ENCODE data around the gene AGPAT3. TPM values are rescaled to one million over a fixed set of nuclear protein-coding genes. Genes with fewer than 3 reads are reported as not detected.

AGPAT3 gene
- total and polyA plus RNA-seq, 10 of the 15 experiments (the other 5 are each of a cell fraction or from before 2014, with no cell fraction given): 1.2 to 110 (median 30.8) TPM

DNA sequence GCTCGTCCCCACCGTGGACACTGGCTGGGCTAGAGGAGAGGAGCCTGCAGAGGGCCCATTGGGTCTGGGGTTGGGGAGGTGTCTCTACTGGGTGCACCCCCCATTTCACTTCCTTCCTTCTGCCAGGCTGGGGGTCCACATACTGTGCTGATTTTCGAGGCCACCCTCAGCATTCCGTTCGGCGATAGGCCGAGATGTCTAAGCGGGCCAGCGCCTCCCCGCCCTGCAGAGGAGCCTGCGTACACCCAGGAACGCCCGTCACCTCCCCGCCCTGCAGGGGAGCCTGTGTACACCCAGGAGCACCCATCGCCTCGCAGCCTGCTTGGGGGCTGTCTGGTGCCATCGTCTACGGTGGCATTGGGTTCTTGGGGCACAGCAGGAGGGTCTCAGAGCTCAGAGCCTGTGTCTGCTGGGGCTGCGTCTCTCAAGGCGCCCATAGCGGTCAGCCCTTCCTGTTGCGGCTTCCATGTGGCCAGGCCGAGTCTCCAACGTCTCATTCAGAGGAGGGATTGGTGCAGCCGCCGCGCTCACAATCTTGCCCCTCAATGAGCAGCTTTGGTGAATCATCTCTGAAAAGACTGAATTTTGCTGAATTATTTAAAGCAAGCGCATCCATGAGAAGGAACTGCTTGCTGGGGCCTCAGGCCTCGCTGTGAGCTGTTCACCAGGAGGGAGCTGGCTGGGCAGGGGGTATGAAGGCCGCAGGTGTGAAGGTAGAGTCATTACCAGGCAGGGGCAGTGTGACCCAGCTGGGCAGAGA, 30.7 kb upstream of the AGPAT3 start:
- ChIA-PET CTCF (no interaction called here), SMC1A (ENCODE audit: uncharacterized antibody, unreplicated experiment) (no interaction called here), RAD21 (ENCODE audit: unreplicated experiment) (interaction anchor here (0.9 kb wide), 1 partner anchor 29 kb away, joined by 3 read pairs; no protein-coding TSS in a partner anchor), POLR2A (interaction anchor here (1.0 kb wide), 1 partner anchor 16 kb away, joined by 3 read pairs; no protein-coding TSS in a partner anchor)
- 50% methylated on average over 30 of the region's 30 CpGs for WGBS (ENCODE audit: insufficient coverage, insufficient replicate concordance, low lambda C conversion rate, missing lambda C conversion rate)
- H3K27ac ChIP-seq (ENCODE audit: control insufficient read depth, insufficient read depth): no peak overlapping the region
- DNase-seq (ENCODE audit: low read depth, low spot score): no peak
- no peaks in the 10 kb centered on the region; the same call in 1 of the 3 replicates for H3K9me3 ChIP-seq (replicated peaks; ENCODE audit: control insufficient read depth, insufficient read depth, low read length)
- no peaks in the 10 kb centered on the region for H3K36me3 ChIP-seq (ENCODE audit: control insufficient read depth in 2 of 2, insufficient read depth in 2 of 2, low read length in 1 of 2)
- H3K4me3 ChIP-seq: no peak overlapping the region
- BruUV-seq (replicated peaks): no TSS peak
- no peak overlapping the region for H3K9ac ChIP-seq (ENCODE audit: control insufficient read depth, insufficient read depth, low read length)
- in situ Hi-C loops (cut with MboI): no loop called here
- H2AFZ ChIP-seq (ENCODE audit: control insufficient read depth, low read depth, low read length): no peak overlapping the region
- no peak for FAIRE-seq
- H3K4me1 ChIP-seq (ENCODE audit: control insufficient read depth, insufficient read depth, low read length): no peaks in the 10 kb centered on the region
- no peaks in the 10 kb centered on the region for H4K20me1 ChIP-seq (ENCODE audit: control insufficient read depth, insufficient read depth)
- ATAC-seq: no peak
- H3K27me3 ChIP-seq (replicated peaks in 1 of 2; ENCODE audit: control insufficient read depth in 2 of 2, insufficient read depth in 2 of 2, low read length in 1 of 2): peaks cover 1 to 2% of the 10 kb centered on the region in 2 experiments; a peak in 2 of 4 replicates
- no peaks in the 10 kb centered on the region for H3K79me2 ChIP-seq (ENCODE audit: control insufficient read depth, insufficient read depth, low read length)
- H3K4me2 ChIP-seq (ENCODE audit: control insufficient read depth, insufficient read depth): no peak overlapping the region
- intact Hi-C loops (cut with micrococcal nuclease; ENCODE audit: unreplicated experiment): no loop called here
- TF ChIP-seq RBBP5 (conservative IDR thresholded peaks at IDR 0.05) (no peak), NFIC (IDR thresholded peaks at IDR 0.05; ENCODE audit: low read depth, low read length) (no peak), TCF7 (IDR thresholded peaks at IDR 0.05; ENCODE audit: borderline replicate concordance) (no peak)
- TF ChIP-seq, protein P1, sequence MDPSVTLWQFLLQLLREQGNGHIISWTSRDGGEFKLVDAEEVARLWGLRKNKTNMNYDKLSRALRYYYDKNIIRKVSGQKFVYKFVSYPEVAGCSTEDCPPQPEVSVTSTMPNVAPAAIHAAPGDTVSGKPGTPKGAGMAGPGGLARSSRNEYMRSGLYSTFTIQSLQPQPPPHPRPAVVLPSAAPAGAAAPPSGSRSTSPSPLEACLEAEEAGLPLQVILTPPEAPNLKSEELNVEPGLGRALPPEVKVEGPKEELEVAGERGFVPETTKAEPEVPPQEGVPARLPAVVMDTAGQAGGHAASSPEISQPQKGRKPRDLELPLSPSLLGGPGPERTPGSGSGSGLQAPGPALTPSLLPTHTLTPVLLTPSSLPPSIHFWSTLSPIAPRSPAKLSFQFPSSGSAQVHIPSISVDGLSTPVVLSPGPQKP (IDR thresholded peaks at IDR 0.05; ENCODE audit: low read depth, low read length): no peak
- TF ChIP-seq, protein P2, sequence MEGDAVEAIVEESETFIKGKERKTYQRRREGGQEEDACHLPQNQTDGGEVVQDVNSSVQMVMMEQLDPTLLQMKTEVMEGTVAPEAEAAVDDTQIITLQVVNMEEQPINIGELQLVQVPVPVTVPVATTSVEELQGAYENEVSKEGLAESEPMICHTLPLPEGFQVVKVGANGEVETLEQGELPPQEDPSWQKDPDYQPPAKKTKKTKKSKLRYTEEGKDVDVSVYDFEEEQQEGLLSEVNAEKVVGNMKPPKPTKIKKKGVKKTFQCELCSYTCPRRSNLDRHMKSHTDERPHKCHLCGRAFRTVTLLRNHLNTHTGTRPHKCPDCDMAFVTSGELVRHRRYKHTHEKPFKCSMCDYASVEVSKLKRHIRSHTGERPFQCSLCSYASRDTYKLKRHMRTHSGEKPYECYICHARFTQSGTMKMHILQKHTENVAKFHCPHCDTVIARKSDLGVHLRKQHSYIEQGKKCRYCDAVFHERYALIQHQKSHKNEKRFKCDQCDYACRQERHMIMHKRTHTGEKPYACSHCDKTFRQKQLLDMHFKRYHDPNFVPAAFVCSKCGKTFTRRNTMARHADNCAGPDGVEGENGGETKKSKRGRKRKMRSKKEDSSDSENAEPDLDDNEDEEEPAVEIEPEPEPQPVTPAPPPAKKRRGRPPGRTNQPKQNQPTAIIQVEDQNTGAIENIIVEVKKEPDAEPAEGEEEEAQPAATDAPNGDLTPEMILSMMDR (IDR thresholded peaks at IDR 0.05 in 2 of 3, conservative IDR thresholded peaks at IDR 0.05 in 1 of 3; ENCODE audit: control insufficient read depth in 2 of 3, extremely low read depth in 1 of 3, insufficient read depth in 1 of 3, low read depth in 3 of 3, low read length in 3 of 3): no peak
